HUES64 (cell line): ENCODE data around the gene PCDHB16. TPM values are rescaled to one million over a fixed set of nuclear protein-coding genes. Genes with fewer than 3 reads are reported as not detected.
"Not testable (repeated sequence)": the region's sequence is repeated elsewhere in the genome, so short reads cannot be mapped to it uniquely, and the experiment has no call there.

Source experiments
- H3K27ac ChIP-seq: 2 replicates; pipeline ENCODE4 v1.7.0; 2013; ENCODE audit warnings: low read depth, low read length, inconsistent platforms
- H3K27me3 ChIP-seq: 2 replicates; pipeline ENCODE4 v1.6.1; 2013; ENCODE audit warnings: mild to moderate bottlenecking, low read length; ENCODE audit not compliant: insufficient read depth
- H3K36me3 ChIP-seq: 2 replicates; pipeline ENCODE4 v1.6.1; 2013; ENCODE audit warnings: mild to moderate bottlenecking, low read length; ENCODE audit not compliant: insufficient read depth
- H3K4me1 ChIP-seq: 2 replicates; pipeline ENCODE4 v1.6.1; 2013; ENCODE audit warnings: mild to moderate bottlenecking, low read length, moderate library complexity; ENCODE audit not compliant: insufficient read depth
- H3K4me3 ChIP-seq: 2 replicates; pipeline ENCODE4 v1.5.1; 2013; ENCODE audit warnings: mild to moderate bottlenecking, low read length, moderate library complexity
- H3K9ac ChIP-seq: 2 replicates; pipeline ENCODE4 v1.6.1; 2013; ENCODE audit warnings: mild to moderate bottlenecking, low read depth, low read length
- H3K9me3 ChIP-seq: 2 replicates; pipeline ENCODE4 v1.6.1; 2013; ENCODE audit warnings: low read depth, low read length; ENCODE audit not compliant: insufficient read depth
- WGBS: fragments of 150-250, 120-280 bp; methylation state at CpG from one replicate; pipeline ENCODE4 v1.1.7; 2013; ENCODE audit warnings: missing lambda C conversion rate; 5-methylcytosine and 5-hydroxymethylcytosine counted together
- polyA plus RNA-seq, 2 experiments: library from polyadenylated mRNA; stranded (reverse); fragments of 50-300 nt; gene quantifications; one replicate each; pipeline ENCODE4 v1.2.3, GENCODE V29; 2013

PCDHB16 gene
- 1.2 TPM for polyA plus RNA-seq (2013, experiment 1 of 2)
- 1.4 TPM for polyA plus RNA-seq (2013, experiment 2 of 2)

DNA sequence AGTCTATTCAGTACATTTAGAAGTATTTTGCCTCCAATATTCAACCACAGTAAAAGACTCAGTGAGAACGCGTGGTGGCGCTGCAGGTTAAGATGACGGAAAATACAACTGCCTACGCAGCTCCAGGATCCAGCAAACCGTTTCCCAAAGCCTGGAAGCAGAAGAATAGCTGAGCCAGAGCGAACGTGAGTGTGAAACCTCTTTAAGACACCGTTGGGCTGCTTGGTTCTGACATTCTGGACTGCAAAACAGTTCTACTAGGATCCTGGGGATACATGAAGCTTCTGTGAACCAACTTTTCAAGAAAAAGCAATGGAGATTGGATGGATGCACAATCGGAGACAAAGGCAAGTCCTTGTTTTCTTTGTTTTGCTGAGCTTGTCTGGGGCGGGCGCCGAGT, at the start of gene PCDHB16:
Gene PCDHB16, plus strand, starts transcription at position 140 of the 400 bp plus-strand sequence. Its CDS starts 173 bp downstream, at position 313.
- no peak within 1 kb of the TSS for H3K27ac ChIP-seq

DNA sequence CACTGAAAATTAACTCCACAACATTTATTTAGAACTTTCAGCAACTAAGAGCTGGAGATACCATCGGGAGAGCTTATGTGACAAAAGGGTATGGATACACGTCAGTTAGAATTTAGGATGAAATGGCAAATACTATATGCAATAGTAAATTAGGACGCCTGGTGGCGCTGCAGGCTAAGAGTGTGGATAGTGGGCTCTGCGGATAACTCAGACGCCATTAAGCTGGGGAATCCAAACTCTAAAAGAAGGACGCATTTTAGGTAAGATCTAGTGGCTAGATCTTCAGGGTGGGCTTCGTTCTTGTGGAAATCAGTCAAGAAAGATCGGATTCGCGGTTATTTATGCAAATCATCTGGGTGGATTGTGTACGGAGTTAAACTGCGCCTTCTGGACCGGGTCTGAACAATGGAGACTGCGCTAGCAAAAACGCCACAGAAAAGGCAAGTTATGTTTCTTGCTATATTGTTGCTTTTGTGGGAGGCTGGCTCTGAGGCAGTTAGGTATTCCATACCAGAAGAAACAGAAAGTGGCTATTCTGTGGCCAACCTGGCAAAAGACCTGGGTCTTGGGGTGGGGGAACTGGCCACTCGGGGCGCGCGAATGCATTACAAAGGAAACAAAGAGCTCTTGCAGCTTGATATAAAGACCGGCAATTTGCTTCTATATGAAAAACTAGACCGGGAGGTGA, 47.0 kb upstream of the PCDHB16 start, which contains the start of gene PCDHB5:
Gene PCDHB5, plus strand, starts transcription at position 177 of the 688 bp plus-strand sequence. Its CDS starts 229 bp downstream, at position 406.
- Histone ChIP-seq H3K36me3 (no peaks in the 10 kb centered on the region), H3K27me3 (no peaks in the 10 kb centered on the region), H3K9me3 (peaks cover 33% of the 10 kb centered on the region), H3K9ac (peak within 1 kb of the TSS; percentile 60; the same call in 1 of the 2 replicates), H3K27ac (no peak within 1 kb of the TSS), H3K4me3 (peak within 1 kb of the TSS; percentile 46), H3K4me1 (no peaks in the 10 kb centered on the region)
- 89% methylated on average over 22 of the region's 22 CpGs for WGBS

More for the DNA sequence above, at the start of gene PCDHB16:
- WGBS, result 44% methylated on average over 13 of the region's 13 CpGs
- Histone ChIP-seq H3K27me3 (no peaks in the 10 kb centered on the region), H3K9ac (peak within 1 kb of the TSS; percentile 66), H3K36me3 (no peaks in the 10 kb centered on the region), H3K4me1 (no peaks in the 10 kb centered on the region), H3K4me3 (peak within 1 kb of the TSS; percentile 55), H3K9me3 (peaks cover 7% of the 10 kb centered on the region; the same call in 1 of the 2 replicates)

DNA sequence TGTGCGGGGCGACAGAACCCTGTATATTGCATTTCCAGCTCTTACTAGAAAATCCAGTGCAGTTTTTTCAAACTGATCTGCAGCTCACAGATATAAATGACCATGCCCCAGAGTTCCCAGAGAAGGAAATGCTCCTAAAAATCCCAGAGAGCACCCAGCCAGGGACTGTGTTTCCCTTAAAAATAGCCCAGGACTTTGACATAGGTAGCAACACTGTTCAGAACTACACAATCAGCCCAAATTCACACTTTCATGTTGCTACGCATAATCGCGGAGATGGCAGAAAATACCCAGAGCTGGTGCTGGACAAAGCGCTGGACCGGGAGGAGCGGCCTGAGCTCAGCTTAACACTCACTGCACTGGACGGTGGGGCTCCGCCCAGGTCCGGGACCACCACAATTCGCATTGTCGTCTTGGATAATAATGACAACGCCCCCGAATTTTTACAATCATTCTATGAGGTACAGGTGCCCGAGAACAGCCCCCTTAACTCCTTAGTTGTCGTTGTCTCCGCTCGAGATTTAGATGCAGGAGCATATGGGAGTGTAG, 46.4 kb upstream of the PCDHB16 start:
- Histone ChIP-seq H3K27ac (no peak overlapping the region), H3K4me3 (peak overlapping the region; percentile 46; the same call in 1 of the 2 replicates), H3K27me3 (no peaks in the 10 kb centered on the region), H3K4me1 (no peaks in the 10 kb centered on the region), H3K9ac (no peak overlapping the region), H3K9me3 (peaks cover 33% of the 10 kb centered on the region), H3K36me3 (no peaks in the 10 kb centered on the region)
- 95% methylated on average over 19 of the region's 19 CpGs for WGBS

DNA sequence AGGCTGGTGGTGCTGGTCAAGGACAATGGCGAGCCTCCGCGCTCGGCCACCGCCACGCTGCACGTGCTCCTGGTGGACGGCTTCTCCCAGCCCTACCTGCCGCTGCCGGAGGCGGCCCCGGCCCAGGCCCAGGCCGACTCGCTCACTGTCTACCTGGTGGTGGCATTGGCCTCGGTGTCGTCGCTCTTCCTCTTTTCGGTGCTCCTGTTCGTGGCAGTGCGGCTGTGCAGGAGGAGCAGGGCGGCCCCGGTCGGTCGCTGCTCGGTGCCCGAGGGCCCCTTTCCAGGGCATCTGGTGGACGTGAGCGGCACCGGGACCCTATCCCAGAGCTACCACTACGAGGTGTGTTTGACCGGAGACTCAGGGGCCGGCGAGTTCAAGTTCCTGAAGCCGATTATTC, 44.8 kb upstream of the PCDHB16 start:
- not testable (repeated sequence) for H3K27me3 ChIP-seq, H3K9ac ChIP-seq, H3K27ac ChIP-seq, H3K4me1 ChIP-seq, H3K4me3 ChIP-seq, H3K36me3 ChIP-seq
- WGBS, result 97% methylated on average over 34 of the region's 34 CpGs
- peaks cover 33% of the 10 kb centered on the region for H3K9me3 ChIP-seq

DNA sequence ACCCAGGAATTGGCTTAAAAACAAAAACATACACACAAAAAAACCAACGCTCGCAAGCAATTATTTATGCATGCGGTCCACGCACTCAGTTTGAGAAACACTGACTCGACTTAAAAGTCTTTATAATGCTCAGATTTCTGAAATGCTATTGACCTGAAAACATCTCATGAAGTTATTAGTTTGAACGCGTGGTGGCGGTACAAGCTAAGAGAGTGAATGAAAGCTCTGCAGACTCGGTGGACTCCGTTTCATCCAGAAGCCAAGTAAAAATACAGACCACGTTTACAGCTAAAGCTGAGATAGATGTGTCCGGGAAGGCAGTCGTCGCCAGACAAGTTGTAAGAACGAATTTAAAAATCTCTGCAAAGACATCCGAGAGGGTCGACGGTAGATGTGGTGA, 32.4 kb upstream of the PCDHB16 start, which contains the start of gene PCDHB6:
Gene PCDHB6, plus strand, starts transcription at position 246 of the 400 bp plus-strand sequence. CDS start 201 bp downstream, outside the sequence.
- Histone ChIP-seq H3K27ac (no peak within 1 kb of the TSS), H3K27me3 (no peaks in the 10 kb centered on the region), H3K9ac (no peak within 1 kb of the TSS), H3K9me3 (peaks cover 9% of the 10 kb centered on the region; the same call in 1 of the 2 replicates), H3K4me1 (no peaks in the 10 kb centered on the region), H3K4me3 (no peak within 1 kb of the TSS), H3K36me3 (no peaks in the 10 kb centered on the region)
- 88% methylated on average over 18 of the region's 18 CpGs for WGBS

DNA sequence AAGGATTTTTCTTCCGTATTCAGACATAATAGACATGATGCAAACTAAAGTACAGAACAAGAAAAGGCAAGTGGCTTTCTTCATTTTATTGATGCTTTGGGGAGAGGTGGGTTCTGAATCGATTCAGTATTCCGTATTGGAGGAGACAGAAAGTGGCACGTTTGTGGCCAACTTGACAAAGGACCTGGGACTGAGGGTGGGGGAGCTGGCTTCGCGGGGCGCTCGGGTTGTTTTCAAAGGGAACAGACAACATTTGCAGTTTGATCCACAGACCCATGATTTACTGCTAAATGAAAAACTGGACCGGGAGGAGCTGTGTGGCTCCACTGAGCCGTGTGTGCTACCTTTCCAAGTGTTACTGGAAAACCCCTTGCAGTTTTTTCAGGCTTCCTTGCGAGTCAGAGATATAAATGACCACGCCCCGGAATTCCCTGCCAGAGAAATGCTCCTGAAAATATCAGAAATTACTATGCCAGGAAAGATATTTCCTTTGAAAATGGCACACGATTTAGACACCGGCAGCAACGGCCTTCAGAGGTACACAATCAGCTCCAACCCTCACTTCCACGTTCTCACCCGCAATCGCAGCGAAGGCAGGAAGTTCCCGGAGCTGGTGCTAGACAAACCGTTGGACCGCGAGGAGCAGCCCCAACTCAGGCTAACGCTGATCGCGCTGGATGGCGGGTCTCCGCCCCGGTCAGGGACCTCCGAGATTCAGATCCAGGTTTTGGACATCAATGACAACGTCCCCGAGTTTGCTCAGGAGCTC, 31.8 kb upstream of the PCDHB16 start:
- Histone ChIP-seq H3K4me3 (no peak overlapping the region), H3K27me3 (no peaks in the 10 kb centered on the region), H3K36me3 (no peaks in the 10 kb centered on the region), H3K27ac (no peak overlapping the region), H3K9ac (no peak overlapping the region), H3K4me1 (no peaks in the 10 kb centered on the region), H3K9me3 (peaks cover 9% of the 10 kb centered on the region; the same call in 1 of the 2 replicates)
- 95% methylated on average over 33 of the region's 33 CpGs for WGBS

DNA sequence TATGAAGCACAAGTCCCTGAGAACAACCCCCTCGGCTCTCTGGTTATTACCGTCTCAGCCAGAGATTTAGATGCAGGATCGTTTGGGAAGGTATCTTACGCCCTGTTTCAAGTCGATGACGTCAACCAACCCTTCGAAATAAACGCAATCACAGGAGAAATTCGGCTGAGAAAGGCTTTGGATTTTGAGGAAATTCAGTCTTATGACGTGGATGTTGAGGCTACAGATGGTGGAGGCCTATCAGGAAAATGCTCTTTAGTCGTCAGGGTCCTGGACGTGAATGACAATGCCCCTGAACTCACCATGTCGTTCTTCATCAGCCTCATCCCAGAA, 31.2 kb upstream of the PCDHB16 start:
- Histone ChIP-seq H3K9ac (no peak overlapping the region), H3K27me3 (no peaks in the 10 kb centered on the region), H3K4me3 (no peak overlapping the region), H3K9me3 (peaks cover 9% of the 10 kb centered on the region; the same call in 1 of the 2 replicates), H3K4me1 (no peaks in the 10 kb centered on the region), H3K27ac (no peak overlapping the region), H3K36me3 (no peaks in the 10 kb centered on the region)
- 93% methylated on average over 13 of the region's 13 CpGs for WGBS

DNA sequence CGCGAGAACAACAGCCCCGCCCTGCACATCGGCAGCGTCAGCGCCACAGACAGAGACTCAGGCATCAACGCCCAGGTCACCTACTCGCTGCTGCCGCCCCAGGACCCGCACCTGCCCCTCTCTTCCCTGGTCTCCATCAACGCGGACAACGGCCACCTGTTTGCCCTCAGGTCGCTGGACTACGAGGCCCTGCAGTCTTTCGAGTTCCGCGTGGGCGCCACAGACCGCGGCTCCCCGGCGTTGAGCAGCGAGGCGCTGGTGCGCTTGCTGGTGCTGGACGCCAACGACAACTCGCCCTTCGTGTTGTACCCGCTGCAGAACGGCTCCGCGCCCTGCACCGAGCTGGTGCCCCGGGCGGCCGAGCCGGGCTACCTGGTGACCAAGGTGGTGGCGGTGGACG, 30.6 kb upstream of the PCDHB16 start:
- H3K4me3 ChIP-seq, H3K27me3 ChIP-seq, H3K27ac ChIP-seq, H3K9ac ChIP-seq, H3K36me3 ChIP-seq, H3K4me1 ChIP-seq: not testable (repeated sequence)
- WGBS, result 97% methylated on average over 34 of the region's 41 CpGs
- peaks cover 14% of the 10 kb centered on the region for H3K9me3 ChIP-seq

DNA sequence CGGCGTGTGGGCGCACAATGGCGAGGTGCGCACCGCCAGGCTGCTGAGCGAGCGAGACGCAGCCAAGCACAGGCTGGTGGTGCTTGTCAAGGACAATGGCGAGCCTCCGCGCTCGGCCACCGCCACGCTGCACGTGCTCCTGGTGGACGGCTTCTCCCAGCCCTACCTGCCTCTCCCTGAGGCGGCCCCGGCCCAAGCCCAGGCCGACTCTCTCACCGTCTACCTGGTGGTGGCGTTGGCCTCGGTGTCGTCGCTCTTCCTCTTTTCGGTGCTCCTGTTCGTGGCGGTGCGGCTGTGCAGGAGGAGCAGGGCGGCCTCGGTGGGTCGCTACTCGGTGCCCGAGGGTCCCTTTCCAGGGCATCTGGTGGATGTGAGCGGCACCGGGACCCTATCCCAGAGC, 30.1 kb upstream of the PCDHB16 start:
- WGBS, result 96% methylated on average over 36 of the region's 36 CpGs
- H3K9ac ChIP-seq, H3K27me3 ChIP-seq, H3K4me3 ChIP-seq, H3K36me3 ChIP-seq, H3K27ac ChIP-seq, H3K4me1 ChIP-seq: not testable (repeated sequence)
- H3K9me3 ChIP-seq, result peaks cover 17% of the 10 kb centered on the region

DNA sequence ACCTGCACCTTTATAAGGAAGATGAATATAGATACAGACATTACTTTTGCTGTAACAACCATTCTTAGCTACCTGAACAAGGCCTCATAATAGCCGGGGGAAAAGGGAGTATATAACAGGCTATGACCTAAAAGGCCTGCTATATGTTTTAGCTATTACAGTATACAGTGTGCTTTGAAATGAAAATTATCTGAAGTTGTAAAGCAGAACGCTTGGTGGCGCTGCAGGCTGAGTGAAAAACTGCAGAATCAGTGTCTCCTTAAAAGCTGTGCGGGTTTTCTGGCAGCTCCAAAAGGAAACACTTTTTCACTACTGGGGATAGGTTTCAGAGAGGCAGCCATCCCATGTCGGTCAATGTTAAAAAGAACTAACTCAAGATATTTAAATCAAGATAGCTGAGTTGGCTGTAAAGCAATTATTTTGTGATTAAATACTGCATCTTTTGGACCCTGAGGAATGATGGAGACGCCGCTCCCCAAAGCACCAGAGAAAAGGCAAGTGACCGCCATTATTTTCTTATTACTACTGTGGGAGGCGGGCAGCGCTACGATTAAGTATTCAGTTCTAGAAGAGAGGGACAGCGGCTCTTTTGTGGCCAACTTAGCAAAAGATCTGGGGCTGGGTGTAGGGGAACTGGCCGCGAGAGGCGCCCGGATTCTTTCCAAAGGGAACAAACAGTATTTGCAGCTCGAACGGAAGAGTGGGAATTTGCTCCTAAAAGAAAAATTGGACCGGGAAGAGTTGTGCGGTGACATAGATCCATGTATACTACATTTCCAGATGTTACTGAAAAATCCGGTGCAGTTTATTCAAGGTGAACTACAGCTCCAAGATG, 26.4 kb upstream of the PCDHB16 start:
- no peak overlapping the region for H3K27ac ChIP-seq
- peaks cover 17% of the 10 kb centered on the region for H3K9me3 ChIP-seq
- 85% methylated on average over 21 of the region's 21 CpGs for WGBS
- peak overlapping the region; percentile 21; the same call in 1 of the 2 replicates for H3K4me3 ChIP-seq
- H3K27me3 ChIP-seq, result no peaks in the 10 kb centered on the region
- no peak overlapping the region for H3K9ac ChIP-seq
- no peaks in the 10 kb centered on the region for H3K36me3 ChIP-seq
- H3K4me1 ChIP-seq, result no peaks in the 10 kb centered on the region
